GM23338 (cell line): Measurements from ENCODE around the gene NINJ1. TPM values are rescaled to one million over a fixed set of nuclear protein-coding genes. Genes with fewer than 3 reads are reported as not detected.

ENCODE experiments used
- ATAC-seq: fragments of 200-7000 bp; cut with Tn5 transposase; 3 replicates; pipeline ENCODE4 v1.9.1; 2020
- DNase-seq: peaks from one replicate; pipeline ENCODE4 v3.0.0-alpha.2; 2015; ENCODE audit warnings: low spot score
- H2AFZ ChIP-seq: fragments of 200-600 bp; sonication (generic); 2 replicates; pipeline ENCODE4 v1.8.0; 2016; ENCODE audit warnings: antibody characterized with exemption, mild to moderate bottlenecking, moderate library complexity
- H3F3A ChIP-seq: fragments of 200-600 bp; sonication (generic); replicated peaks from 2 replicates; pipeline ENCODE4 v1.8.0; 2017; ENCODE audit warnings: antibody characterized with exemption, mixed run types, low read depth
- H3K27ac ChIP-seq: fragments of 200-600 bp; sonication (generic); 2 replicates; pipeline ENCODE4 v1.6.1; 2016; ENCODE audit warnings: low read depth
- H3K27me3 ChIP-seq: fragments of 200-600 bp; sonication (generic); 2 replicates; pipeline ENCODE4 v1.8.0; 2016; ENCODE audit warnings: mild to moderate bottlenecking, mixed run types, moderate library complexity; ENCODE audit not compliant: insufficient read depth
- H3K36me3 ChIP-seq: fragments of 200-600 bp; sonication (generic); 2 replicates; pipeline ENCODE4 v1.8.0; 2016; ENCODE audit warnings: mild to moderate bottlenecking; ENCODE audit not compliant: insufficient read depth
- H3K4me1 ChIP-seq: fragments of 200-600 bp; sonication (generic); 2 replicates; pipeline ENCODE4 v1.8.0; 2016; ENCODE audit warnings: mild to moderate bottlenecking, moderate library complexity; ENCODE audit not compliant: insufficient read depth
- H3K4me2 ChIP-seq: fragments of 200-600 bp; sonication (generic); 2 replicates; pipeline ENCODE4 v1.7.1; 2017; ENCODE audit warnings: mixed run types
- H3K4me3 ChIP-seq: fragments of 200-600 bp; sonication (generic); 2 replicates; pipeline ENCODE4 v1.6.1; 2016; ENCODE audit warnings: mixed run types
- H3K79me2 ChIP-seq: fragments of 200-600 bp; sonication (generic); replicated peaks from 2 replicates; pipeline ENCODE4 v1.8.0; 2017; ENCODE audit warnings: mild to moderate bottlenecking; ENCODE audit not compliant: insufficient read depth
- H3K9me2 ChIP-seq: fragments of 200-600 bp; sonication (generic); 2 replicates; pipeline ENCODE4 v1.8.0; 2017; ENCODE audit not compliant: insufficient read depth
- H4K20me1 ChIP-seq: fragments of 200-600 bp; sonication (generic); replicated peaks from 2 replicates; pipeline ENCODE4 v1.8.0; 2017; ENCODE audit warnings: mild to moderate bottlenecking; ENCODE audit not compliant: insufficient read depth
- H3K27ac Mint-ChIP-seq: 2 replicates; pipeline ENCODE4 v1.8.0; 2020; ENCODE audit warnings: inconsistent platforms, mild to moderate bottlenecking, moderate library complexity, mixed read lengths
- H3K27me3 Mint-ChIP-seq: 3 replicates; pipeline ENCODE4 v1.8.0; 2022; ENCODE audit warnings: low read depth, mild to moderate bottlenecking, moderate library complexity, mixed read lengths, inconsistent platforms; ENCODE audit not compliant: insufficient read depth, poor library complexity
- H3K36me3 Mint-ChIP-seq: 3 replicates; pipeline ENCODE4 v1.8.0; 2021; ENCODE audit warnings: low read depth, mild to moderate bottlenecking, inconsistent platforms, moderate library complexity, mixed read lengths
- H3K4me1 Mint-ChIP-seq: 3 replicates; pipeline ENCODE4 v1.8.0; 2020; ENCODE audit warnings: mild to moderate bottlenecking, inconsistent platforms, mixed read lengths
- H3K4me3 Mint-ChIP-seq: 3 replicates; pipeline ENCODE4 v1.8.0; 2021; ENCODE audit warnings: moderate library complexity, mild to moderate bottlenecking, inconsistent platforms, mixed read lengths
- H3K9me3 Mint-ChIP-seq: 3 replicates; pipeline ENCODE4 v1.8.0; 2020; ENCODE audit warnings: moderate library complexity, mild to moderate bottlenecking, inconsistent platforms, mixed read lengths
- CREB1 ChIP-seq: fragments of 250-450 bp; sonication (Bioruptor Pico); IDR thresholded peaks from 2 replicates; pipeline ENCODE4 v1.5.0; 2020; ENCODE audit warnings: low read depth, mild to moderate bottlenecking, moderate library complexity
- EZH2 ChIP-seq: fragments of 200-600 bp; sonication (generic); IDR thresholded peaks from one replicate; pipeline ENCODE4 v1.8.0; 2017; ENCODE audit warnings: antibody characterized with exemption, mild to moderate bottlenecking, low read depth; ENCODE audit not compliant: unreplicated experiment
- EZH2phosphoT487 ChIP-seq: fragments of 200-600 bp; sonication (generic); IDR thresholded peaks from one replicate; pipeline ENCODE4 v1.8.1; 2018; ENCODE audit warnings: antibody characterized with exemption; ENCODE audit not compliant: unreplicated experiment
- JUNB ChIP-seq: IDR thresholded peaks from one replicate; pipeline ENCODE4 v1.6.1; 2016; ENCODE audit warnings: antibody characterized with exemption; ENCODE audit not compliant: unreplicated experiment
- NANOG ChIP-seq: IDR thresholded peaks from 2 replicates; pipeline ENCODE4 v1.6.1; 2016; ENCODE audit warnings: antibody characterized with exemption, borderline replicate concordance
- POLR2AphosphoS5 ChIP-seq: IDR thresholded peaks from 2 replicates; pipeline ENCODE4 v1.6.1; 2016; ENCODE audit warnings: antibody characterized with exemption, low read depth
- STAT1 ChIP-seq: IDR thresholded peaks from one replicate; pipeline ENCODE4 v1.6.1; 2016; ENCODE audit warnings: antibody characterized with exemption; ENCODE audit not compliant: unreplicated experiment
- ZNF114 ChIP-seq: fragments of 250-450 bp; sonication (Bioruptor Pico); IDR thresholded peaks from 2 replicates; pipeline ENCODE4 v1.5.0; 2020; ENCODE audit warnings: mild to moderate bottlenecking, moderate library complexity
- ZNF331 ChIP-seq: fragments of 250-450 bp; sonication (Bioruptor Pico); IDR thresholded peaks from 2 replicates; pipeline ENCODE4 v1.5.0; 2020; ENCODE audit warnings: low read depth, mild to moderate bottlenecking, moderate library complexity
- polyA plus RNA-seq: library from polyadenylated mRNA; unstranded; fragments of >200 nt; fragmentation: Nextera tagmentation; extraction: Ambion mirVana; gene quantifications from 2 replicates; pipeline ENCODE4 v1.2.1, GENCODE V29; 2016
- total RNA-seq: library from RNA; depleted of rRNA; stranded (reverse); fragments of >200 nt; shearing (Covaris generic); gene quantifications from 2 replicates; pipeline ENCODE4 v1.2.3, GENCODE V29; 2014
- TF ChIP-seq, protein P1 (sequence below): IDR thresholded peaks from one replicate; pipeline ENCODE4 v1.6.1; 2018; ENCODE audit warnings: antibody characterized with exemption; ENCODE audit not compliant: unreplicated experiment
- TF ChIP-seq, protein P2 (sequence below): IDR thresholded peaks from 2 replicates; pipeline ENCODE4 v1.6.1; 2016; ENCODE audit warnings: antibody characterized with exemption
- TF ChIP-seq, protein P3 (sequence below), 2 experiments: fragments of 200-600 bp in 1 of 2; sonication (generic) in 1 of 2; conservative IDR thresholded peaks; 2 replicates each; pipeline versions ENCODE4 v1.5.1 to v1.6.1; 2016 to 2017; ENCODE audit warnings: antibody characterized with exemption in 2 of 2, low read depth in 2 of 2, mild to moderate bottlenecking in 2 of 2, moderate library complexity in 1 of 2
- TF ChIP-seq, protein P4 (sequence below): fragments of 250-450 bp; sonication (Bioruptor Pico); IDR thresholded peaks from 2 replicates; pipeline ENCODE4 v1.5.0; 2020; ENCODE audit warnings: mild to moderate bottlenecking, moderate library complexity

NINJ1 gene
- total and polyA plus RNA-seq, 2 experiments from 2014 or later, result 36.3 to 39.7 TPM

DNA sequence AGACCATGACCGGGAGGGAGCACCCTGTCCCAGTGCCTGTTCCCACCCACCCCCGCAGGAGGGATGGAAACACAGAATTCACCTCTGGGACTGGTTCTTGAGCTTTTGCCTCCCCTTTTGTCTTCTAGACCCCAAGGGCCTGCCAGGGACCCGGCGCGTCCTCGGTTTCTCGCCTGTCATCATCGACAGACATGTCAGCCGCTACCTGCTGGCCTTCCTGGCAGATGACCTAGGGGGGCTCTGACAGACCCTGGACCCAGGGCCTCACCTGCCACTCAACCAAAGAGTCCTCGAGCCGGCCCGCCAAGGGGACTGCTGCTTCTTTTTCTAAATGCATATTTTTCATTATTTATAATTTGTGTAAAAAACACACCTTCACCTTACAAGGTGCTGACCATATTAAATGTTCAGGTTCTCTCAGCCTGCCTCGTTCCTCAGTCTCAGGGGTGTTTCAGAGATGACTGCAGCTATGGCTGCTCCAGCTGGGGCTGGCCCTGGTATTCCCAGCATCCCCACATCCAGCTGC is 21.1 kb downstream of the NINJ1 start:
- Histone ChIP-seq H3K4me2 (no peak overlapping the region), H3K9me2 (no peaks in the 10 kb centered on the region), H3K4me1 (peaks cover 10% of the 10 kb centered on the region), H3K79me2 (no peaks in the 10 kb centered on the region), H4K20me1 (peaks cover under 1% of the 10 kb centered on the region; the same call in 1 of the 2 replicates), H3K36me3 (no peaks in the 10 kb centered on the region), H3K27ac (no peak overlapping the region), H3K27me3 (no peaks in the 10 kb centered on the region), H2AFZ (no peak overlapping the region), H3F3A (no peaks in the 10 kb centered on the region), H3K4me3 (no peak overlapping the region)
- Mint-ChIP-seq H3K9me3 (no peaks in the 10 kb centered on the region), H3K27ac (no peak overlapping the region), H3K27me3 (peaks cover 6% of the 10 kb centered on the region), H3K4me3 (no peak overlapping the region), H3K36me3 (peaks cover 4% of the 10 kb centered on the region; the same call in 1 of the 3 replicates), H3K4me1 (peaks cover 16% of the 10 kb centered on the region)
- ATAC-seq, result no peak
- no peak for TF ChIP-seq POLR2AphosphoS5
- no peak for TF ChIP-seq STAT1
- TF ChIP-seq NANOG, result no peak
- no peak for TF ChIP-seq ZNF331 (CRISPR knock-in tag)
- no peak for TF ChIP-seq EZH2phosphoT487
- no peak for TF ChIP-seq CREB1 (CRISPR knock-in tag)
- no peak for TF ChIP-seq EZH2
- no peak for TF ChIP-seq JUNB
- TF ChIP-seq, protein P1, sequence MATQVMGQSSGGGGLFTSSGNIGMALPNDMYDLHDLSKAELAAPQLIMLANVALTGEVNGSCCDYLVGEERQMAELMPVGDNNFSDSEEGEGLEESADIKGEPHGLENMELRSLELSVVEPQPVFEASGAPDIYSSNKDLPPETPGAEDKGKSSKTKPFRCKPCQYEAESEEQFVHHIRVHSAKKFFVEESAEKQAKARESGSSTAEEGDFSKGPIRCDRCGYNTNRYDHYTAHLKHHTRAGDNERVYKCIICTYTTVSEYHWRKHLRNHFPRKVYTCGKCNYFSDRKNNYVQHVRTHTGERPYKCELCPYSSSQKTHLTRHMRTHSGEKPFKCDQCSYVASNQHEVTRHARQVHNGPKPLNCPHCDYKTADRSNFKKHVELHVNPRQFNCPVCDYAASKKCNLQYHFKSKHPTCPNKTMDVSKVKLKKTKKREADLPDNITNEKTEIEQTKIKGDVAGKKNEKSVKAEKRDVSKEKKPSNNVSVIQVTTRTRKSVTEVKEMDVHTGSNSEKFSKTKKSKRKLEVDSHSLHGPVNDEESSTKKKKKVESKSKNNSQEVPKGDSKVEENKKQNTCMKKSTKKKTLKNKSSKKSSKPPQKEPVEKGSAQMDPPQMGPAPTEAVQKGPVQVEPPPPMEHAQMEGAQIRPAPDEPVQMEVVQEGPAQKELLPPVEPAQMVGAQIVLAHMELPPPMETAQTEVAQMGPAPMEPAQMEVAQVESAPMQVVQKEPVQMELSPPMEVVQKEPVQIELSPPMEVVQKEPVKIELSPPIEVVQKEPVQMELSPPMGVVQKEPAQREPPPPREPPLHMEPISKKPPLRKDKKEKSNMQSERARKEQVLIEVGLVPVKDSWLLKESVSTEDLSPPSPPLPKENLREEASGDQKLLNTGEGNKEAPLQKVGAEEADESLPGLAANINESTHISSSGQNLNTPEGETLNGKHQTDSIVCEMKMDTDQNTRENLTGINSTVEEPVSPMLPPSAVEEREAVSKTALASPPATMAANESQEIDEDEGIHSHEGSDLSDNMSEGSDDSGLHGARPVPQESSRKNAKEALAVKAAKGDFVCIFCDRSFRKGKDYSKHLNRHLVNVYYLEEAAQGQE, result no peak
- no peak for TF ChIP-seq ZNF114 (CRISPR knock-in tag)
- TF ChIP-seq, protein P2, sequence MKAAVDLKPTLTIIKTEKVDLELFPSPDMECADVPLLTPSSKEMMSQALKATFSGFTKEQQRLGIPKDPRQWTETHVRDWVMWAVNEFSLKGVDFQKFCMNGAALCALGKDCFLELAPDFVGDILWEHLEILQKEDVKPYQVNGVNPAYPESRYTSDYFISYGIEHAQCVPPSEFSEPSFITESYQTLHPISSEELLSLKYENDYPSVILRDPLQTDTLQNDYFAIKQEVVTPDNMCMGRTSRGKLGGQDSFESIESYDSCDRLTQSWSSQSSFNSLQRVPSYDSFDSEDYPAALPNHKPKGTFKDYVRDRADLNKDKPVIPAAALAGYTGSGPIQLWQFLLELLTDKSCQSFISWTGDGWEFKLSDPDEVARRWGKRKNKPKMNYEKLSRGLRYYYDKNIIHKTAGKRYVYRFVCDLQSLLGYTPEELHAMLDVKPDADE, result no peak
- TF ChIP-seq, protein P3, sequence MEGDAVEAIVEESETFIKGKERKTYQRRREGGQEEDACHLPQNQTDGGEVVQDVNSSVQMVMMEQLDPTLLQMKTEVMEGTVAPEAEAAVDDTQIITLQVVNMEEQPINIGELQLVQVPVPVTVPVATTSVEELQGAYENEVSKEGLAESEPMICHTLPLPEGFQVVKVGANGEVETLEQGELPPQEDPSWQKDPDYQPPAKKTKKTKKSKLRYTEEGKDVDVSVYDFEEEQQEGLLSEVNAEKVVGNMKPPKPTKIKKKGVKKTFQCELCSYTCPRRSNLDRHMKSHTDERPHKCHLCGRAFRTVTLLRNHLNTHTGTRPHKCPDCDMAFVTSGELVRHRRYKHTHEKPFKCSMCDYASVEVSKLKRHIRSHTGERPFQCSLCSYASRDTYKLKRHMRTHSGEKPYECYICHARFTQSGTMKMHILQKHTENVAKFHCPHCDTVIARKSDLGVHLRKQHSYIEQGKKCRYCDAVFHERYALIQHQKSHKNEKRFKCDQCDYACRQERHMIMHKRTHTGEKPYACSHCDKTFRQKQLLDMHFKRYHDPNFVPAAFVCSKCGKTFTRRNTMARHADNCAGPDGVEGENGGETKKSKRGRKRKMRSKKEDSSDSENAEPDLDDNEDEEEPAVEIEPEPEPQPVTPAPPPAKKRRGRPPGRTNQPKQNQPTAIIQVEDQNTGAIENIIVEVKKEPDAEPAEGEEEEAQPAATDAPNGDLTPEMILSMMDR (conservative IDR thresholded peaks at IDR 0.05; ENCODE audit: low read depth in 2 of 2), result no peak
- TF ChIP-seq, protein P4, sequence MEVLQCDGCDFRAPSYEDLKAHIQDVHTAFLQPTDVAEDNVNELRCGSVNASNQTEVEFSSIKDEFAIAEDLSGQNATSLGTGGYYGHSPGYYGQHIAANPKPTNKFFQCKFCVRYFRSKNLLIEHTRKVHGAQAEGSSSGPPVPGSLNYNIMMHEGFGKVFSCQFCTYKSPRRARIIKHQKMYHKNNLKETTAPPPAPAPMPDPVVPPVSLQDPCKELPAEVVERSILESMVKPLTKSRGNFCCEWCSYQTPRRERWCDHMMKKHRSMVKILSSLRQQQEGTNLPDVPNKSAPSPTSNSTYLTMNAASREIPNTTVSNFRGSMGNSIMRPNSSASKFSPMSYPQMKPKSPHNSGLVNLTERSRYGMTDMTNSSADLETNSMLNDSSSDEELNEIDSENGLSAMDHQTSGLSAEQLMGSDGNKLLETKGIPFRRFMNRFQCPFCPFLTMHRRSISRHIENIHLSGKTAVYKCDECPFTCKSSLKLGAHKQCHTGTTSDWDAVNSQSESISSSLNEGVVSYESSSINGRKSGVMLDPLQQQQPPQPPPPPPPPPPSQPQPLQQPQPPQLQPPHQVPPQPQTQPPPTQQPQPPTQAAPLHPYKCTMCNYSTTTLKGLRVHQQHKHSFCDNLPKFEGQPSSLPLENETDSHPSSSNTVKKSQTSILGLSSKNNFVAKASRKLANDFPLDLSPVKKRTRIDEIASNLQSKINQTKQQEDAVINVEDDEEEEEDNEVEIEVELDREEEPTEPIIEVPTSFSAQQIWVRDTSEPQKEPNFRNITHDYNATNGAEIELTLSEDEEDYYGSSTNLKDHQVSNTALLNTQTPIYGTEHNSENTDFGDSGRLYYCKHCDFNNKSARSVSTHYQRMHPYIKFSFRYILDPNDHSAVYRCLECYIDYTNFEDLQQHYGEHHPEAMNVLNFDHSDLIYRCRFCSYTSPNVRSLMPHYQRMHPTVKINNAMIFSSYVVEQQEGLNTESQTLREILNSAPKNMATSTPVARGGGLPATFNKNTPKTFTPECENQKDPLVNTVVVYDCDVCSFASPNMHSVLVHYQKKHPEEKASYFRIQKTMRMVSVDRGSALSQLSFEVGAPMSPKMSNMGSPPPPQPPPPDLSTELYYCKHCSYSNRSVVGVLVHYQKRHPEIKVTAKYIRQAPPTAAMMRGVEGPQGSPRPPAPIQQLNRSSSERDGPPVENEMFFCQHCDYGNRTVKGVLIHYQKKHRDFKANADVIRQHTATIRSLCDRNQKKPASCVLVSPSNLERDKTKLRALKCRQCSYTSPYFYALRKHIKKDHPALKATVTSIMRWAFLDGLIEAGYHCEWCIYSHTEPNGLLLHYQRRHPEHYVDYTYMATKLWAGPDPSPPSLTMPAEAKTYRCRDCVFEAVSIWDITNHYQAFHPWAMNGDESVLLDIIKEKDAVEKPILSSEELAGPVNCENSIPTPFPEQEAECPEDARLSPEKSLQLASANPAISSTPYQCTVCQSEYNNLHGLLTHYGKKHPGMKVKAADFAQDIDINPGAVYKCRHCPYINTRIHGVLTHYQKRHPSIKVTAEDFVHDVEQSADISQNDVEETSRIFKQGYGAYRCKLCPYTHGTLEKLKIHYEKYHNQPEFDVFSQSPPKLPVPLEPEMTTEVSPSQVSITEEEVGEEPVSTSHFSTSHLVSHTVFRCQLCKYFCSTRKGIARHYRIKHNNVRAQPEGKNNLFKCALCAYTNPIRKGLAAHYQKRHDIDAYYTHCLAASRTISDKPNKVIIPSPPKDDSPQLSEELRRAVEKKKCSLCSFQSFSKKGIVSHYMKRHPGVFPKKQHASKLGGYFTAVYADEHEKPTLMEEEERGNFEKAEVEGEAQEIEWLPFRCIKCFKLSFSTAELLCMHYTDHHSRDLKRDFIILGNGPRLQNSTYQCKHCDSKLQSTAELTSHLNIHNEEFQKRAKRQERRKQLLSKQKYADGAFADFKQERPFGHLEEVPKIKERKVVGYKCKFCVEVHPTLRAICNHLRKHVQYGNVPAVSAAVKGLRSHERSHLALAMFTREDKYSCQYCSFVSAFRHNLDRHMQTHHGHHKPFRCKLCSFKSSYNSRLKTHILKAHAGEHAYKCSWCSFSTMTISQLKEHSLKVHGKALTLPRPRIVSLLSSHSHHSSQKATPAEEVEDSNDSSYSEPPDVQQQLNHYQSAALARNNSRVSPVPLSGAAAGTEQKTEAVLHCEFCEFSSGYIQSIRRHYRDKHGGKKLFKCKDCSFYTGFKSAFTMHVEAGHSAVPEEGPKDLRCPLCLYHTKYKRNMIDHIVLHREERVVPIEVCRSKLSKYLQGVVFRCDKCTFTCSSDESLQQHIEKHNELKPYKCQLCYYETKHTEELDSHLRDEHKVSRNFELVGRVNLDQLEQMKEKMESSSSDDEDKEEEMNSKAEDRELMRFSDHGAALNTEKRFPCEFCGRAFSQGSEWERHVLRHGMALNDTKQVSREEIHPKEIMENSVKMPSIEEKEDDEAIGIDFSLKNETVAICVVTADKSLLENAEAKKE, result no peak
- DNase-seq, result no peak
